GM18868 (cell line): ENCODE data around the gene PFKP.

Source experiments
- ATAC-seq: cut with Tn5 transposase; IDR thresholded peaks from one replicate; pipeline ENCODE4 v1.9.1; 2021; ENCODE audit warnings: mild to moderate bottlenecking, moderate library complexity; ENCODE audit not compliant: unreplicated experiment

PFKP gene

DNA sequence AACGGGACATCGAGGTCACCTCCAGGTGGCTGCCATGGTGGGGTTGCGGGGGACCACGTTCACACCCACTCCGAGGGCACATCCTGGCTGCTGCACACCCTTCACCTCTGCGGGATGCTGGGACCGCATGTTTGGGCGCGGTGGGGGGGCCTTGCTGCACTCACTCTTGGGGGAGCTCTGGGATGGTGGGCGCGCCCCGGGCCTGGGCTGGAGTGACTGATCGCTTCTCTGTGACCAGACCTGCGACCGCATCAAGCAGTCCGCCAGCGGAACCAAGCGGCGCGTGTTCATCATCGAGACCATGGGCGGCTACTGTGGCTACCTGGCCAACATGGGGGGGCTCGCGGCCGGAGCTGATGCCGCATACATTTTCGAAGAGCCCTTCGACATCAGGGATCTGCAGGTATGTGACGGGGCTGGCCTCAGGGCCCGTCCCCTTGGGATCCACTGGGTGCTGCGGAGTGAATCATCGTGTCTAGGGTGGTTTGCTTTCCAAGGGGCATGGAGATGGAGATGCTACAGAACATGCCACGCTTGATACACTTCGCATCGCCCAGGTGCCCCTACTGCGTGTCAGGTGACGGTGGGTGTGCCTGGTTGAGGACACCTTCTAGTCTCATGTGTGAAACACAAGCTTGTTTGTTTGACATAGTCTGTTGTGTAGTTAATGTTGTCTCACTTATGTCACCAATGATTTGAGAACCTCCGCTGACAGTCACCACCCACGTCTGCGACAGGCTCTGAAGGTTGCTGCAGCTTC lies 62.4 kb downstream of the PFKP start:
- ATAC-seq, result no peak

DNA sequence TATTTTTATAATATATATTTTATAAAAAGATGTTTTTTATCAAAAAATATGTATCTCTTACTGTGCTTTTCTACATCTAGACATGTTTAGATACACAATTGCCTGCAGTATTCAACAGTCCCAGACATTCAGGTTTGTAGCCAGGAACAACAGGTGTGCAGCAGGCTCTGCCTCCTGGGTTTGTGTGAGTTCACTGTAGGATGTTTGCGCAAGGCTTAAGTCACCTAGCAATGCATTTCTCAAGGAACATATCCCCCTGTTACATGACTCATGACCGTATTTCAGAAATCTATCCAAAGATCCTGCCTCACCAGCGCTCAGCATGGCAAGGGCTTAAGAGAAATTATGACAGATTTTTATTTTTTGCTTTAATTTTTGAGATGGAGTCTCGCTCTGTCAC lies 63.8 kb downstream of the PFKP start:
- ATAC-seq, result no peak

DNA sequence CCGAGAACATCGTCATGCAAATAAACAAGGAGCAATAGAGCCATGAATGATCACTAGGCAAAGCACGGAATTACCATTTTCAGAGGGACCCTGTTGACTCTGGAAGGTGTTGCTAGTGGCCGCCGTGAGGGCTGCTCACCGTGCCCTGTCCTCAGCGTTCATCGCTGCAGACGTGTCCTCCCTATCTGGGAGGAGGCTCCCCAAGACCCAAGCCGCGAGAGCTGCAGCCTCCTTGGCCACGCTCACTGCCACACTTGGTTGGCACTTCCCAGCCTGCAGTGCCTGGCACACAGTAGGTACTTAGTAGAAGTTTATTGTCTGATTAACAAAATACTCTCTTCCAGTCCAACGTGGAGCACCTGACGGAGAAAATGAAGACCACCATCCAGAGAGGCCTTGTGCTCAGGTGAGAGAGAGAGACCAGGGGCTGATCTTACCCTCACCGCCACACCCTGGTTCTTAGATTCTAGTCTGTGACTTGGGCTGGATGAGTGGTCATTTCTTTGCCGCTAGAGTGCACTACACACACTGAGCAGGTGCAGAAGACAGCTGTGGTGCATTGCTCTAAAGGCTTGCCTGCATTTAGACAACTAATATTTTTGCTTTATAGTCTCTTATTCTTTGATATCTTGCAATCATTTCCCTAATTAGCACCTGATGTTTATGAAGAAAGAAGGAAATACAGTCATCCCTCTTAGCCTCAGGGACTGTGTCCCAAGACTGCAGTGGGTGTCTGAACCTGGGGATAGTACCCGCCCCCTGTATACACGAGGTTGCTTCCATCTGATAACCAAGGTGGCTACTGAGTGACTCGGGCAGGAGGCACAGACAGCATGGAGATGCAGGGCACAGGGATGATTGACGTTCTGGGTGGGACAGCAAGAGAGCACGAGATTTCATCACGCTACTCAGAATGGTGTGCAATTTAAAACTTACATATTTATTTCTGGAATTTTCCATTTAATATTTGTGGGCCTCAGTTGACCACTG lies 65.0 kb downstream of the PFKP start:
- ATAC-seq, result no peak

DNA sequence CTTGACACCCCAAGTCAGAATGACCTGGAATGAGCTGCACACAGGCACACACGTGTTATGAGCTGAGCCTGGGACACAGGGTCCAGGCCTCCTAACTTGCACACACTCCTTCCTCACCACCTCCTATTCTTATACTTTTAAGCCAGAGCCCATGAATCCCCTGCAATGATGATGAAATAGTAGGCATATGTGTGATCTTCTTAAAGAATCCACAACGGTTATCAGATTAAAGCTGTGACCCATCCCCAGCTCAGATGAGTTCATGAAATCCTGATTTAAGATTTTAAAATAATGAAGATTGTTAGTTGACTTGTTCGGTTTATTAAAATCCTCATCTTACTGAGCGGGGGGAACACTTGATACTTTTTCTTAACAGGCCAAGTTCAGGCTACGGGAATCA lies 66.6 kb downstream of the PFKP start:
- ATAC-seq, result no peak

DNA sequence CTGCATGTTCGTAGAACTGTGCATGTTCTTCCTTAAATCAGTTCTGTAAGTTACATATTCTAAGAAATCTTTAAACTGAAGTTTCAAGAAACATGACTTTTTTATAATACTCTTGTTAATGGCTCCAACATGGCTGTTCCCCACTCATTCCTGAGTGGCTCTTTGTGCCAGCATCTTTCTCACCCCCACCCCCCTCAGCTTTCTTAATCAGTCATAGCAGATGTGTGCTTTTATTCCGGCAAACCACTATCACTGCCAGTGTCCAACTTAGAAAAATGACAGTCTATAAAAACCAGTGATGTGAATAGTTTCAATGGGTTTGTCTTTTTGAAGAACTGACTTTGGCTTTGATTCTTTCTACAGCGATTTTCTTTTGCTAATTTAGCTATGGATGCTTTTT lies 67.7 kb downstream of the PFKP start:
- no peak for ATAC-seq

DNA sequence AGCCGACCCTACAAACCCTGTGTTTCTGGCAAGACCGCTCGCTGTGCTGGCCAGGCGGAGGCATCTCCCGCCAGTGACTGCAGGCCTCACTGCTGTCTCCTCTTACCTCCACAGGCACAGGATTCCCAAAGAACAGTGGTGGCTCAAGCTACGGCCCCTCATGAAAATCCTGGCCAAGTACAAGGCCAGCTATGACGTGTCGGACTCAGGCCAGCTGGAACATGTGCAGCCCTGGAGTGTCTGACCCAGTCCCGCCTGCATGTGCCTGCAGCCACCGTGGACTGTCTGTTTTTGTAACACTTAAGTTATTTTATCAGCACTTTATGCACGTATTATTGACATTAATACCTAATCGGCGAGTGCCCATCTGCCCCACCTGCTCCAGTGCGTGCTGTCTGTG lies 69.0 kb downstream of the PFKP start:
- ATAC-seq, result no peak

DNA sequence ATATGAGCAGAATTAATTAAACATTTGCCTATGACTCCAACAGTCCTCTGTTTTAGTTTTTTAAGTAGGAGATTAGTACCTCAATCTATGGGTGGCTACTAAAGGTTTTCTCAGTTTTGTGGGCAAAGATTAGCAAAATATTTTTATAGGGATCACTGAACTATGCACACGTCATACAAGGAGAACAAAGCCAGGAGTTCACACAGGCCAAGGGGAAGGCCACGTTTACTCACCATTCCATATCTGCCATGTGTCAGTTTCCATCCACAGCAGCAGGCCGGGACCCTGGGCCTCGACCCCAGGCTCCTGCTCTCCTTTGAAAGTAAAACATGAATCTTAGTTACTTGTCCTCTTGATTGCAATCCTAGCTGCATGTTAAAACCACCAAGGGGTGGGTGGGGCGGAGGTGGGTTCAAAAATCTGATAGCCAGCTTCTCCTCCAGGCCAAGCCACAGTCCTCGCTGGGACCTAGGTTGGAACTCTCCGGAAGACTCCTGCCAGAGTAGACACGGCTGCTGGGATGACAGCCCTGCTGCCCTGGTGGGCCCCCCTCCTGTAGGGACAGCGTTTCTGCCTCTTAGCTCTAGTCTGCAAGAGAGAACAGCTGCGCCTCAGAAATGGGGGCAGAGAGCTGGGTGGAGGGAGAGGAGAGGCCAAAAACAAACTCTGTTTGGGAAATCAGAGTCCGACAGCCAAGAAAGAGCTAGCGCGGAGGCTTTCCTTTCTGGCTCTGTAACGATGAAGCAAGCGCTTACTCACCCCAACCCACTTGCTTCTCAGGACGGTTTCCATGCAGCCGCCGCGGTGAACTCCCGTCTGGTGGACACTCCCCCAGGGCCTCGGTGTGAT lies 69.6 kb downstream of the PFKP start:
- no peak for ATAC-seq

DNA sequence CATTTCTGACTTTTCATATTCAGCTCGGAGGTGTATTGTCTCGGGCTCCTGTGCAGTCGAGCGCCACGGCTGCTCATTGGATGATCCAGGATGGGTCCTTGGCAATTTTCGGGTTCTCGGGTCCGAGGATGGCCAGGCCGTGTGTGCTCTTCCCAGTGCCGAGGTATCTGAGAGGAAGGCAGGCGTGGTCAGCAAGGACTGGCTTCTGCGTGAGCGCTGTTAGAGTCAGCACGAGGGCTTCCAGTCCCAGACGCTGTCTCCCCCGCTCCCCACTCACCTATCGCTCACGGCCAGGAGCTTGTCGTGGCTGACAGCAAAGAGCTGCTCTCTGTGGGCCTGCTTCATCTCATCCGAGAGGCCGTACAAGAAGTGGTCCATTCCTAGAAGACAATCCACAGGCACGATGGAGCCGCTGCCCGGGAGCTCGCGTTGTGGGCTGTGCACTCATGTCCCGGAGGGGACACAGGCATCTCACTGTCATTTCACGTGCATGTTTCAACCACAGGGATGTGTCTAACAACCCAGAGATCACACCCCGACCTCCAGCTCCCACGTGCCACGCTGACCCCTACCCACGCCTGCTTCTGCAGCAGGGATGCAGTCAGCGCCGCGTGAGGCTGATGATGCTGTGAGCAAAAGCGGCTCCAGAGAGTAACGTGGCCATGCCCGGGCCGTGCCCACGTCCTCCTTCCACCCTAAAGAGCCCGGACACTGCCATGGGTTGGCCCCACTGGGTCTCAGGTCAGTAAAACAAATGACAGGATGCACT lies 70.8 kb downstream of the PFKP start:
- no peak for ATAC-seq

DNA sequence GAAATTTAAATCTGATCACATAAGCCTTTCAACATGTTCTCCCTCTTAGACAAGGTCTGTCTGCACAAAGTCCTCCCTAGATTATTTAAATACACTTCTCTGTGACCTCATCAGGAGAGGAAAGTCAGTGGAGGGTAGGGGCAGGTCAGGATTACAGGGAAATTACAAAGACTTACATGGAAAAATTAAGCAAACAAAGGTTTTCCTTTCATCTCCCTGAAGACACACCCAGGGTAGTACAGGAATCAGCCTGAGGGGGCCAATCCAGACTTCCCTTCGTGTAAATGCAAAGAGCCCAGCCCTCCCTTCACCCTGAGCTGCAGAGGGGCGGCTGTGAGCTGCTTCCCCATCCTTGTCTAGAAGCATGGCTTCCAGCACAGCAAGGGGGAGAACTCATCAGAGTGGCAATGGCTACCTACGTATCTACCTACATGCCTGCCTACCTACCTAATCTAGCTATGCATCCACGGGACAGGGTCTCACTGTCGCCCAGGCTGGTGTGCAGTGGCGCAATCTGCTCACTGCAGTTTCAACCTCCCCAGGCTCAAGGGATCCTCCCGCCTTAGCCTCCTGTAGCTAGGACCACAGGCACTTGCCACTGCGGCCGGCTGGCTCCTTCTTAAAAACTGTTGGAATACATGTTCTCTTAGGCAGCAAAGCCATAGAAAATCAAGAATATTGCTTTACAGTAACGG lies 72.0 kb downstream of the PFKP start:
- ATAC-seq, result no peak

DNA sequence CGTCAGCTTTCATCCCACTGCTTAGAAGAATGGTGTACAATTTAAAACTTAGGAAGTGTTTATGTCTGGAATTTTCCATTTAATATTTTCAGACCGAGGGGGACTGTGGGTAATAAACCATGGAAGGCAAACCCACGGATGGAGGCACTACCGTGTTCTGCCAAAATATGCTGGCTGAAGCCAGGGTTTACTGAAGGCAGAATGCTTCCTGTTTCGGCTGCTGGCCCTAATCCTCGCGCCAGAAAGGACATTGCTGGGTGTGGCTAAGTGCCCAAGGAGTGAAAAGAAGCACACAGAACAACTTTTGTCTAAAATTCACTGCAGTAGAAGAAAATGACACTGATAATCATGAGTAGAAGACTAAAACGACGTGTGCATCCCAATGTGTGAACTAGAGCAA lies 72.9 kb downstream of the PFKP start:
- ATAC-seq, result no peak

DNA sequence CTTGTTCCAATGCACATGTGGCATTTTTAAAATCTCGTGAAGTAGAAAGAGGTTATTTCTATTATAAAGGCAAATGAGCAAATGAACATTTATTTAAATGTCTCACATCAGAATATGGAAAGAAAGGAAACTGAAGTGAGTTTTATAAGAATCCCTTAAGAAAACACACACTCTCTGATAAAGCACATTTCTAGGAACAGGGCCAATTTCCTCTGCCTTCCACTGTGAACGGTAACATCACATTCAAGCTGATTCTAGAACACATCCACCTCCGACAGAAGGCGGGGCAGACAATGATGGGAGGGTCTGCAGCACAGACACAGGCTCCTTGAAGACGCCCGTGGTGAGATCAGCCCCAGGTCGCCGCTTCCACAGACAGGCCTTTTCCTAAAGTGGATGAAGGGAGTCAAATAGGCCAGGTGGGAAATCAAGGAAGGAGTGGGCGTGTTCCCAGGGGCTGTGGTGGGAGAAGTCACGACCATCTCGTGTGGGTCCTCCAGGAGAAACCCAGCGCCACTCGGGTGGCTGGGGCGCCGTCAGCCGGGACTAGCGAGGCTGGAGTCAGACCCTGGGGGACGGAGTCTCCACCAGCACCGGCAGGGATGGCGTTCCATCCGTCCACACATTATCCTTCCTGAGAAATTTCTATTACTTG lies 74.1 kb downstream of the PFKP start:
- no peak for ATAC-seq

DNA sequence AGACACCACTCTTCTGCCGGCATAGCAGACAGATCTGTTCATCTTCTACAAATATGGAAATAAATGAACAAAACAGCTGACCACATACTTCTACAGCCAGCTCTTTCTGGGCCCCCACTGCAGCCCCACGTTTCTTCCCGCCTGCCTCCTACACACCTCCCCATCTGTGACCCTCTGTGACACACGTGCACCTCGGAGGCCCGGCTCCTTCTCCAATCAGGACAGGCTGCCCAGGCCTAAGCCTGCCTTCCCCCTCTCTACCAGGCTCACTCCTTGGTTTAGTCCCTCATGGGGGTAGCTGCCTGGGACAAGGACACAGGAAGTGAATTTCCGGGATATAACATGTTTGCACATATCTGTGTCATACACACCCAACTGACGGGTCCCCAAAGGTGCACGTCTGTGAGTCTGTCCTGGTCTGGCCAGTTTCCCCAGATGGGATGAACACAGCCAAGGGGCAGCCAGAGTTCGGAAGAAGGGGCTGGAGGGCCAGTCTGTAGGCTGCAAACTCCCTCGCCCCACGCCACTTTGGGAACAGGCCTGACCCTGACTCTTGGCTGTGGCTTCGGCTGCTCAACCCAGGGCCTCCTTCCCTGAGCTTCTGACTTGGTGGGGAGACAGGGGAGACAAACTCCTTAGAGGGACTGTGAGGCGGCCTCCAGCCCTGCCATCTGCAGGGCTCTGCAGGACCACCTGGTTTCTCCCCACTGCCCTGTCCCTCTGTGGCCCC lies 75.0 kb downstream of the PFKP start:
- no peak for ATAC-seq

DNA sequence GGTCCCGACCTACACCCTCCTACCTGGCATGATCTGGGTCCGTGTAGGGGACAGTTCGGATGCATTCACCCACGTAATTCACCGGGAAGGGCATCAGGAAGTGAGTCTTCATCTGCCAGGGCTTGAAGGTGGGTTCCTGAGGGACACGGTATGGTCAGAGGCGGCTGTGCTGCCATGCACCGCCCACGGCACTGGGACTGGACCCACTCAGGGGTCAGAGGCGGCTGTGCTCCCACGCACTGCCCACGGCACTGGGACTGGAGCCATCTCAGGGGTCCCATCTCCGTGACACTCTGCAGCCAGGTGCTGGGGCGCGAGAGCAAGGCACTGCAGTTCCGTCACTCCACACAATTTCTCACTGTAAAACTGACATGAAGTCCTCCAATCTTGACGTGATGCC lies 76.0 kb downstream of the PFKP start:
- no peak for ATAC-seq

DNA sequence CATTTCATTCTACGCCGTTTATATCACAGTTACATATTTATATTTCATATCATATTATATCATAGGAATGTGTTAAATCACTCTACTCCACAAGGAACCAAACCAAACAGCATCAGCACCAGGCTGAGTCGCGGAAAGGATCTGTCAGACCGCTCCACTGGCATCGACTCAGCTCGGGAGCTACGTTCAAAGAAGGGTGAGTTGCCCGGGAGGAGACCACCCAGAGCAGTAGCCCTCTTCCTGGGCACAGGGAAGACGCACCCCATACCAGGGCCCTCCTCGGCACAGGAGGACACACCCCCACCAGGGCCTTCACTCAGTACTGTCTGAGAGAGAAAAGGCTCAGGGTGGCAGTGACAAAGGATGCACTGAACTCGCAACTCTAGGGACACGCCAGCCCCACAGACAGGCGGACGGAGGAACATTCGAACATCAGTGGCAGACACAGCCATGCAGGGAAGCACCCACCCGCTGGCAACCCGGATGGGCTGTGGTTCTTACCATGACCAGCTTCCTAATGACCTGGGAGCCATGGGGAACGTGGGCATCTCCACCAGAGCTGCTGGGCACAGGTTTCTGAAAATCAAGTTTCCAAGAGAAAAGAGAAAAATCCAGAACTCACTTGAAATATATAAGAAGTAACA lies 76.6 kb downstream of the PFKP start:
- ATAC-seq, result no peak

DNA sequence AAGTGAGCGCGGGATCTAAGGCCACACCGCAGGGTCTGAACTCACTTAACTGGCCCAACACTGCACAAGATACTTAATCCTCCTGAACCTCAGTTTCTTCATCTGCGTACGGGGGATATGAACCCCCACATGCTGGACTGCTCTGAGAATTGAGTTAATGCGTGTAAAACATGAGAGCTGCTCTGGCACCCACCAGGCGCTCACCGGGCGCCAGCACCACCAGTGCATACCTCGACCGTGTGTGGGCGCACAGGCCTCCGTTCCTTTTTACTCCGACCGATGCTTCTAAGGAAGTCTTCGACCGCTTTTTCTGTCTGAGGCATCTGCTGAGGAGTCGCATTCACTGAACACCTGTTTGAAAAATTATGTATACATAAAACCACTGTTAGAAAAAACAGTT lies 78.0 kb downstream of the PFKP start:
- ATAC-seq, result no peak

DNA sequence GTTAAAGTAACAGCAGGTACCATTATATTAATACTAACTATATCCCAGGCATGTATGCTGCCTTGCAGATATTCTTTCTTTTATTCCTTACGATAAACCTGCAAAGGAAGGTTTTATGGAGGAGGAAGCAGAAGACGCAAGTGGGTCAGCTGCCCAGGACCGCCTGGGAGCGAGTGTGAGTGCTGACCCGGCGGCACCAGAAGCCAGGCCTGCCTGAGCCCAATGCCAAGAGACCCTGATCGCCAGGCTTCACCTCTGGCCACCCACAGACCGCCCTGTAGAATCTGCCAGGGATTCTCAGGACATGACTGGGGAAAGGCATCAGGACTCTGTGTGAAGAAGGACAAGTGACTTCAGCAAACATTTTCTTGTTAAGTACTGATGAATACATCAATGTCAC lies 78.9 kb downstream of the PFKP start:
- no peak for ATAC-seq

DNA sequence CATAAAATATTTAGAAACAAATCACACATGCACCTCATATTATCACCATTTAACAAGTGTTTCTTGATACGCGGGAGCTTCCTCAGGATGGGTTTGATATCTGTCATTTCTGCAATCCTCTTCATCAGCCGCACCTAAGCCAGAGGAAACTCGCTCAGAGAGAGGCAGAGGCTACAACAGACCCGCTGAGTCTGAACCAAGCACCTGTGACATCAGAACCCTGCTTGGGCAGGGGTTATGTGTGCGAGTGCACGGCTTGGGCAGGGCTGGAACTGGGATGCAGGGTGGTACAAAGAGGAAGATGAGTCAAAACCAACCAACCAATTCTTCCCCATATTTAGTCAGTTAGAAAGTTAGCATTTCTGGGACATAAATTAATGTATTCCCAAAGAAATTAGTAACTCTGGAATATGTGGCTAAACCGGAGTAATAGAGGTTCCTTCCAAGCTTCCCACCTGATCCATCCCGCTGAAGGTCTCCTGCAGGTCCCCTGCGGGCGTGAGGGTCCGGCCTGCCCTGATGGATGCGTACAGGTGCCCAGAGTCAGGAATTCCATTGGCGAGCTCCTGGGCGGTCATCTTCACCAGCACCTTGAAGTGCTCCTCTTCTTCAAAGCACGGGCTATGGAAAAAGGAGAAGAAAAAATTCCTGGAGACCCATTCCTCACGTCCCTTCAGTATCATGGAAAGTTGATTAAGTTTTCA lies 79.9 kb downstream of the PFKP start:
- no peak for ATAC-seq

DNA sequence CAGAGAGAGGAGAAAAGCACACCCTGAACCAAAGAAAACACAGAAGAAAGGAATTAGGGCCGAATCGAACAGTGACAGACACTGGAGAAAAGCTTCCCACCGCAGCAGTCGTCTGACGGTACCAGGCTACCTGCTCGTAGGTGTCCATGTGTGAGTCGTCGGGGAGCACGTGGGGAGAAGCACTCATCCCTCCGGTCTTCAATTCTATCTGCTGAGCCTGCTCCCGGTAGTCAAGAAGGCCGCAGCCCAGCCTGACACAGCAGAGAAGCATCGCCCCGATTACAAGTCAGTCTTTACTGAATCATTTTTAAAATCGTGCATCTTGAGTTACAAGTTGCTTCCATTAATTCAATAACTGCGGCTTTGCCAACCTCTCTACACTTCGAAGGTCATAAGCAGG lies 80.7 kb downstream of the PFKP start:
- ATAC-seq, result no peak
